Neuronal stem cell (in vitro differentiated cells): ENCODE measurements around the gene DCLK1.

Experiments used
- DNase-seq: peaks from one replicate; pipeline ENCODE4 v3.0.0-alpha.2; 2013; ENCODE audit warnings: low spot score
- H2AFZ ChIP-seq: one replicate; pipeline ENCODE4 v1.6.1; 2013; ENCODE audit warnings: mild to moderate bottlenecking, low read length, inconsistent platforms
- H2AK5ac ChIP-seq: 2 replicates; pipeline ENCODE4 v1.6.1; 2013; ENCODE audit warnings: low read depth, mild to moderate bottlenecking, inconsistent platforms, low read length, moderate library complexity, mixed read lengths
- H2BK120ac ChIP-seq: 2 replicates; pipeline ENCODE4 v1.6.1; 2013; ENCODE audit warnings: low read depth, mild to moderate bottlenecking, inconsistent platforms, low read length, moderate library complexity, mixed read lengths
- H2BK12ac ChIP-seq: one replicate; pipeline ENCODE4 v1.6.1; 2013; ENCODE audit warnings: low read length, inconsistent platforms
- H2BK15ac ChIP-seq: 2 replicates; pipeline ENCODE4 v1.6.1; 2013; ENCODE audit warnings: mild to moderate bottlenecking, low read length, inconsistent platforms, mixed read lengths
- H2BK5ac ChIP-seq: one replicate; pipeline ENCODE4 v1.6.1; 2013; ENCODE audit warnings: inconsistent platforms, mild to moderate bottlenecking, low read length, moderate library complexity
- H3K14ac ChIP-seq: one replicate; pipeline ENCODE4 v1.6.1; 2013; ENCODE audit warnings: low read length, inconsistent platforms
- H3K18ac ChIP-seq: 2 replicates; pipeline ENCODE4 v1.6.1; 2013; ENCODE audit warnings: low read length, inconsistent platforms
- H3K23ac ChIP-seq: 2 replicates; pipeline ENCODE4 v1.6.1; 2013; ENCODE audit warnings: low read depth, mild to moderate bottlenecking, mixed read lengths, low read length, inconsistent platforms; ENCODE audit not compliant: poor library complexity
- H3K27ac ChIP-seq: replicated peaks from 3 replicates; pipeline ENCODE4 v1.5.1; 2013; ENCODE audit warnings: low read length, inconsistent platforms
- H3K27me3 ChIP-seq, 3 experiments: 2 replicates each; pipeline ENCODE4 v1.6.1; 2013; ENCODE audit warnings: low read length in 3 of 3, mild to moderate bottlenecking in 2 of 3, inconsistent platforms in 1 of 3, low read depth in 1 of 3, mixed read lengths in 1 of 3, moderate library complexity in 1 of 3; ENCODE audit not compliant: control insufficient read depth in 3 of 3, insufficient read depth in 3 of 3
- H3K36me3 ChIP-seq, 2 donors: replicated peaks in 1 of 2; 2 replicates each; pipeline ENCODE4 v1.6.1; 2013; ENCODE audit warnings: low read length in 2 of 2; ENCODE audit not compliant: control insufficient read depth in 2 of 2, insufficient read depth in 2 of 2
- H3K4ac ChIP-seq: 2 replicates; pipeline ENCODE4 v1.6.1; 2013; ENCODE audit warnings: inconsistent platforms, mild to moderate bottlenecking, low read length, moderate library complexity
- H3K4me1 ChIP-seq, 2 donors: 1 replicate in 1 of 2; 2 replicates in 1 of 2; pipeline ENCODE4 v1.6.1; 2013; ENCODE audit warnings: low read length in 2 of 2, low read depth in 1 of 2; ENCODE audit not compliant: control insufficient read depth in 2 of 2, insufficient read depth in 1 of 2
- H3K4me2 ChIP-seq: one replicate; pipeline ENCODE4 v1.6.1; 2013; ENCODE audit warnings: mild to moderate bottlenecking, low read length, inconsistent platforms; ENCODE audit not compliant: insufficient read depth, poor library complexity, severe bottlenecking
- H3K4me3 ChIP-seq, 2 donors: 2 replicates each; pipeline ENCODE4 v1.5.1; 2013; ENCODE audit warnings: low read length in 2 of 2, mild to moderate bottlenecking in 2 of 2, inconsistent platforms in 1 of 2, moderate library complexity in 1 of 2
- H3K79me1 ChIP-seq: one replicate; pipeline ENCODE4 v1.6.1; 2013; ENCODE audit warnings: low read depth, mild to moderate bottlenecking, inconsistent platforms, low read length, moderate library complexity
- H3K9ac ChIP-seq: one replicate; pipeline ENCODE4 v1.6.1; 2013; ENCODE audit warnings: mild to moderate bottlenecking, low read depth, low read length, inconsistent platforms; ENCODE audit not compliant: poor library complexity
- H3K9me3 ChIP-seq, 2 donors: replicated peaks in 1 of 2; 2 replicates each; pipeline versions ENCODE3 to v1.6.1; 2013; ENCODE audit warnings: low read length in 2 of 2, mild to moderate bottlenecking in 2 of 2, inconsistent platforms in 1 of 2, low read depth in 1 of 2, mixed read lengths in 1 of 2, moderate library complexity in 1 of 2; ENCODE audit not compliant: control insufficient read depth in 2 of 2, insufficient read depth in 1 of 2
- H4K8ac ChIP-seq: one replicate; pipeline ENCODE4 v1.6.1; 2013; ENCODE audit warnings: low read depth, mild to moderate bottlenecking, inconsistent platforms, low read length, moderate library complexity
- H4K91ac ChIP-seq: one replicate; pipeline ENCODE4 v1.6.1; 2013; ENCODE audit warnings: low read length, low read depth, mild to moderate bottlenecking, inconsistent platforms; ENCODE audit not compliant: poor library complexity
- WGBS, 2 donors: extraction: QIAGEN DNeasy Blood & Tissue Kit; methylation state at CpG; one replicate each; pipeline ENCODE4 v1.1.7; 2013; ENCODE audit warnings: missing lambda C conversion rate in 2 of 2, mixed read lengths in 1 of 2; ENCODE audit not compliant: insufficient read length in 2 of 2, insufficient replicate concordance in 1 of 2; ENCODE audit errors: extremely low coverage in 2 of 2; 5-methylcytosine and 5-hydroxymethylcytosine counted together

DCLK1 gene

GRCh38 chr13:35833031-35833430, 298.2 kb downstream of the DCLK1 start:
- Histone ChIP-seq H2AFZ (no peak overlapping the region), H3K14ac (no peak overlapping the region), H3K18ac (no peak overlapping the region), H3K27ac (no peak overlapping the region), H3K4me3 (no peak overlapping the region), H4K91ac (no peak overlapping the region), H3K27me3 (no peaks in the 10 kb centered on the region), H2BK15ac (no peak overlapping the region), H3K23ac (no peak overlapping the region), H3K4me1 (peaks cover 0 to 5% of the 10 kb centered on the region in 2 donors), H3K4ac (no peak overlapping the region), H3K9me3 (no peaks in the 10 kb centered on the region), H3K79me1 (no peaks in the 10 kb centered on the region), H2BK5ac (no peak overlapping the region), H4K8ac (no peak overlapping the region), H3K9ac (no peak overlapping the region), H3K4me2 (no peak overlapping the region), H3K36me3 (no peaks in the 10 kb centered on the region), H2BK120ac (no peak overlapping the region), H2AK5ac (no peak overlapping the region), H2BK12ac (no peak overlapping the region)
- WGBS, 2 donors: no CpG with 5 or more reads among the region's 9 CpGs
- DNase-seq: no peak

GRCh38 chr13:35832551-35832950, 298.6 kb downstream of the DCLK1 start:
- H3K14ac ChIP-seq: no peak overlapping the region
- H2BK15ac ChIP-seq: no peak overlapping the region
- no peak overlapping the region for H3K9ac ChIP-seq
- H2BK120ac ChIP-seq: no peak overlapping the region
- no peak overlapping the region for H3K18ac ChIP-seq
- H3K36me3 ChIP-seq: no peaks in the 10 kb centered on the region
- H3K4ac ChIP-seq: no peak overlapping the region
- no peak overlapping the region for H2AFZ ChIP-seq
- H2AK5ac ChIP-seq: no peak overlapping the region
- no peak overlapping the region for H3K4me2 ChIP-seq
- H3K27ac ChIP-seq: no peak overlapping the region
- no peak overlapping the region for H3K4me3 ChIP-seq
- no peaks in the 10 kb centered on the region for H3K9me3 ChIP-seq
- H4K91ac ChIP-seq: no peak overlapping the region
- no peak overlapping the region for H2BK5ac ChIP-seq
- no peak overlapping the region for H2BK12ac ChIP-seq
- H3K27me3 ChIP-seq: no peaks in the 10 kb centered on the region
- H3K79me1 ChIP-seq: no peaks in the 10 kb centered on the region
- H4K8ac ChIP-seq: no peak overlapping the region
- no CpG with 5 or more reads among the region's 1 CpG for WGBS, 2 donors
- no peak for DNase-seq
- H3K4me1 ChIP-seq: peaks cover 0 to 5% of the 10 kb centered on the region in 2 donors
- H3K23ac ChIP-seq: no peak overlapping the region

GRCh38 chr13:35830850-35831450, 300.2 kb downstream of the DCLK1 start:
- no peaks in the 10 kb centered on the region for H3K27me3 ChIP-seq
- H2BK120ac ChIP-seq: no peak overlapping the region
- H3K79me1 ChIP-seq: no peaks in the 10 kb centered on the region
- no peak overlapping the region for H2BK5ac ChIP-seq
- no peak overlapping the region for H3K4ac ChIP-seq
- no peak overlapping the region for H2BK15ac ChIP-seq
- H4K8ac ChIP-seq: no peak overlapping the region
- no peak overlapping the region for H3K27ac ChIP-seq
- no peak for DNase-seq
- H3K4me2 ChIP-seq: no peak overlapping the region
- no peak overlapping the region for H4K91ac ChIP-seq
- no peaks in the 10 kb centered on the region for H3K36me3 ChIP-seq
- no peak overlapping the region for H3K14ac ChIP-seq
- H2BK12ac ChIP-seq: no peak overlapping the region
- H2AK5ac ChIP-seq: no peak overlapping the region
- no peak overlapping the region for H3K9ac ChIP-seq
- no peak overlapping the region for H3K4me3 ChIP-seq
- H3K9me3 ChIP-seq: no peaks in the 10 kb centered on the region
- no CpG with 5 or more reads among the region's 2 CpGs for WGBS, 2 donors
- H3K23ac ChIP-seq: no peak overlapping the region
- H2AFZ ChIP-seq: no peak overlapping the region
- no peak overlapping the region for H3K18ac ChIP-seq
- H3K4me1 ChIP-seq: peaks cover 0 to 5% of the 10 kb centered on the region in 2 donors

DNA sequence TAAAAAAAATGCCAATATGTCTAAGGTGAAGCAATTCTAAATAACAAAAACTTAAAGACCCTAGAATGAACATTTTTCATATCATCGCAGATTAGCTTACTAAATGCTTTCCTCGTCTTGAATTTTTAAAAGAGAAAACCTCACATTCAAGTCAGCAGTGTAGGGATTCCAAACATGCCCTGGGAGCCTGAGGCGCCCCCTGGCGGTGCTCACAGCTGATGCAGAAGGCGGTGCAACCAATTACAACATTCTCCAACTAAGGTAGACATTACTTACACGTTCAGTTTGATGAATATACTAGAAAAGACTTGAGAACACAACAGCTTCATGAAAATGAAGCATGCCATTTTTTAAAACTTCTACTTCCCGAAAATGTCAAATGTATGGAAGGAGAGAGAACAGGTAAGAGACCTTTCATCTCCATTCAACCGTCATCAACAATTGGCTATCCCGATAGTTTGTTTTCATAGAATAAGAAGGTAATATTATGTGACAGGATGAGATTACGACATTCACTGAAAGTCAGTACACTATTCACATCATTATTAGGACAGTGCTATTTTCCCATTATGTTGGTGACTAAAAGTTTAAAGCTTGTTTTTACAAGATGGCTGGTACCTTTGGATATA, 304.4 kb downstream of the DCLK1 start:
- Histone ChIP-seq H2BK5ac (no peak overlapping the region), H4K91ac (no peak overlapping the region)
- DNase-seq: no peak

More for the DNA sequence above, 304.4 kb downstream of the DCLK1 start:
- Histone ChIP-seq H3K14ac (no peak overlapping the region), H4K8ac (no peak overlapping the region), H3K79me1 (no peaks in the 10 kb centered on the region), H2BK15ac (no peak overlapping the region), H3K27ac (no peak overlapping the region), H3K18ac (no peak overlapping the region), H3K4me2 (no peak overlapping the region), H3K9ac (no peak overlapping the region), H2AFZ (no peak overlapping the region), H3K23ac (no peak overlapping the region), H3K36me3 (no peaks in the 10 kb centered on the region), H3K4me3 (no peak overlapping the region), H2AK5ac (no peak overlapping the region), H2BK120ac (no peak overlapping the region), H3K9me3 (no peaks in the 10 kb centered on the region), H2BK12ac (no peak overlapping the region), H3K27me3 (no peaks in the 10 kb centered on the region), H3K4me1 (peaks cover 6 to 12% of the 10 kb centered on the region in 2 donors), H3K4ac (no peak overlapping the region)
- no CpG with 5 or more reads among the region's 10 CpGs for WGBS, 2 donors
